GM23248 (cell line): Measurements from ENCODE around the gene NAA11.

Source experiments
- EZH2 ChIP-seq: fragments of 200-600 bp; sonication (generic); IDR thresholded peaks from 2 replicates; pipeline ENCODE4 v1.6.1; 2018; ENCODE audit warnings: antibody characterized with exemption, mild to moderate bottlenecking; ENCODE audit not compliant: insufficient read depth, poor library complexity, severe bottlenecking
- EZH2phosphoT487 ChIP-seq: fragments of 200-600 bp; sonication (generic); IDR thresholded peaks from 2 replicates; pipeline ENCODE4 v1.6.1; 2018; ENCODE audit warnings: antibody characterized with exemption, moderate library complexity, mild to moderate bottlenecking, low read depth; ENCODE audit not compliant: insufficient read depth

GRCh38 chr4:79315891-79316290 lies 10.0 kb downstream of the NAA11 start:
- TF ChIP-seq EZH2 (no peak), EZH2phosphoT487 (no peak)
